ENCODE measurements around the gene RAB11B.

- TF ChIP-seq CTCF (conservative IDR thresholded peaks at IDR 0.05; ENCODE audit: low read depth, low read length), result no peak
- TF ChIP-seq EZH2 (IDR thresholded peaks at IDR 0.05; ENCODE audit: low read length, unreplicated experiment), result no peak
These were observed 47.9 kb upstream of the RAB11B start for GRCh38 chr19:8342316-8342683.

Data from PC-3 (cell line).